H1 (cell line): Measurements from ENCODE around the gene ARPP21. TPM values are rescaled to one million over a fixed set of nuclear protein-coding genes. Genes with fewer than 3 reads are reported as not detected.

Source experiments
- CBX5 ChIP-seq: fragments of 300-800, 300-1000 bp; sonication (generic); IDR thresholded peaks from 2 replicates; pipeline ENCODE4 v1.7.1; 2016; ENCODE audit warnings: antibody characterized with exemption, low read length, low read depth
- CEBPB ChIP-seq: IDR thresholded peaks from 2 replicates; pipeline ENCODE4 v1.6.1; 2012; ENCODE audit warnings: low read depth, low read length
- EP300 ChIP-seq, 2 experiments: IDR thresholded peaks; 1 replicate in 1 of 2; 2 replicates in 1 of 2; pipeline ENCODE4 v1.6.1; 2011 to 2012; ENCODE audit warnings: low read depth in 2 of 2, low read length in 2 of 2, mild to moderate bottlenecking in 2 of 2, borderline replicate concordance in 1 of 2, inconsistent platforms in 1 of 2, moderate library complexity in 1 of 2
- GABPA ChIP-seq: IDR thresholded peaks from 2 replicates; pipeline ENCODE4 v1.6.1; 2011; ENCODE audit warnings: mild to moderate bottlenecking, low read length, moderate library complexity, borderline replicate concordance; ENCODE audit not compliant: insufficient read depth
- HDAC2 ChIP-seq, 2 experiments: fragments of 300-600 bp in 1 of 2; sonication (generic) in 1 of 2; IDR thresholded peaks; 2 replicates each; pipeline ENCODE4 v1.6.1; 2011 to 2012; ENCODE audit warnings: low read depth in 2 of 2, low read length in 2 of 2, mild to moderate bottlenecking in 2 of 2, moderate library complexity in 2 of 2, borderline replicate concordance in 1 of 2, inconsistent platforms in 1 of 2
- JUN ChIP-seq: IDR thresholded peaks from 2 replicates; pipeline ENCODE4 v1.6.1; 2011; ENCODE audit warnings: low read depth, mild to moderate bottlenecking, improper control_type of control experiment, low read length
- KDM4A ChIP-seq: IDR thresholded peaks from one replicate; pipeline ENCODE4 v1.7.1; 2012; ENCODE audit warnings: low read depth, mild to moderate bottlenecking, moderate library complexity, low read length, inconsistent platforms; ENCODE audit not compliant: severe bottlenecking
- NRF1 ChIP-seq: IDR thresholded peaks from 2 replicates; pipeline ENCODE4 v1.6.1; 2011; ENCODE audit warnings: mild to moderate bottlenecking, low read depth, low read length, improper control_type of control experiment
- SIN3A ChIP-seq, 2 experiments: IDR thresholded peaks in 1 of 2; conservative IDR thresholded peaks in 1 of 2; 2 replicates each; pipeline ENCODE4 v1.6.1; 2011 to 2012; ENCODE audit warnings: low read length in 2 of 2, improper control_type of control experiment in 1 of 2, low read depth in 1 of 2, mild to moderate bottlenecking in 1 of 2
- SIX5 ChIP-seq: IDR thresholded peaks from 2 replicates; pipeline ENCODE4 v1.6.1; 2011; ENCODE audit warnings: mild to moderate bottlenecking, low read depth, low read length
- polyA plus RNA-seq, 7 experiments: library from polyadenylated mRNA; depleted of rRNA in 3 of 7; stranded (reverse) in 5 of 7; unstranded in 2 of 7; fragments of >200 nt in 5 of 7; fragments of 200-250 nt in 2 of 7; gene quantifications; 1 replicate in 5 of 7; 2 replicates in 1 of 7; 4 replicates in 1 of 7; pipeline versions ENCODE4 v1.2.1 to v1.2.3, GENCODE V29; 2011 to 2013; ENCODE audit warnings: missing spikeins in 2 of 7, mixed read lengths in 2 of 7
- total RNA-seq: library from RNA; stranded (reverse); fragmentation: NEBNext Ultra II Directional; extraction: Animal tissue kit (Norgen Biotek cat#: 25700); gene quantifications from 2 replicates; pipeline ENCODE4 v1.2.1, GENCODE V29; 2021
- TF ChIP-seq, protein P1 (sequence below): fragments of 300-600 bp; sonication (generic); IDR thresholded peaks from 2 replicates; pipeline ENCODE4 v1.7.1; 2012; ENCODE audit warnings: low read length, moderate library complexity, mild to moderate bottlenecking, inconsistent platforms; ENCODE audit not compliant: insufficient replicate concordance

ARPP21 gene
- total and polyA plus RNA-seq, 2 of the 8 experiments (the other 6 are each of a cell fraction or from before 2014, with no cell fraction given), result not detected

DNA sequence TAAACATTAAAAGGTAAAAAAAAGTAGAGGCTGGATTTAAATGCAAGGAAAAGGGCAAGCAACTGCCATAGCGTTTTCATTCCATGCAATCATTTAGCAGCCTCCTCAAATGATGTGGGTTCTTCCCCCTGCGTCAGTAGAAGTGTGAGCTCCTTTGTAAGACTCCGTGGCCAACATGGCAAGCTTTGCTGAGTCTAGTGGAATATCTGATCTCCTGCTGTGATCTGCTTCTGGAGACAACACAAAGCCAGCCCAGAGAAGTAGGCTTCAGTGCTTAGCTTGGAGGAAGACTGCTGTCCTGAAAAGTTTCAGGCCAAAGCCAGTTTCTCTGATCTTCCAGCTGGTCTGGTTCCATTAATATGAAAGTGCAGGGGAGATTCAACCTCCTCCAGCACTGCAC, 70.4 kb downstream of the ARPP21 start (continued):
- TF ChIP-seq, protein P1, sequence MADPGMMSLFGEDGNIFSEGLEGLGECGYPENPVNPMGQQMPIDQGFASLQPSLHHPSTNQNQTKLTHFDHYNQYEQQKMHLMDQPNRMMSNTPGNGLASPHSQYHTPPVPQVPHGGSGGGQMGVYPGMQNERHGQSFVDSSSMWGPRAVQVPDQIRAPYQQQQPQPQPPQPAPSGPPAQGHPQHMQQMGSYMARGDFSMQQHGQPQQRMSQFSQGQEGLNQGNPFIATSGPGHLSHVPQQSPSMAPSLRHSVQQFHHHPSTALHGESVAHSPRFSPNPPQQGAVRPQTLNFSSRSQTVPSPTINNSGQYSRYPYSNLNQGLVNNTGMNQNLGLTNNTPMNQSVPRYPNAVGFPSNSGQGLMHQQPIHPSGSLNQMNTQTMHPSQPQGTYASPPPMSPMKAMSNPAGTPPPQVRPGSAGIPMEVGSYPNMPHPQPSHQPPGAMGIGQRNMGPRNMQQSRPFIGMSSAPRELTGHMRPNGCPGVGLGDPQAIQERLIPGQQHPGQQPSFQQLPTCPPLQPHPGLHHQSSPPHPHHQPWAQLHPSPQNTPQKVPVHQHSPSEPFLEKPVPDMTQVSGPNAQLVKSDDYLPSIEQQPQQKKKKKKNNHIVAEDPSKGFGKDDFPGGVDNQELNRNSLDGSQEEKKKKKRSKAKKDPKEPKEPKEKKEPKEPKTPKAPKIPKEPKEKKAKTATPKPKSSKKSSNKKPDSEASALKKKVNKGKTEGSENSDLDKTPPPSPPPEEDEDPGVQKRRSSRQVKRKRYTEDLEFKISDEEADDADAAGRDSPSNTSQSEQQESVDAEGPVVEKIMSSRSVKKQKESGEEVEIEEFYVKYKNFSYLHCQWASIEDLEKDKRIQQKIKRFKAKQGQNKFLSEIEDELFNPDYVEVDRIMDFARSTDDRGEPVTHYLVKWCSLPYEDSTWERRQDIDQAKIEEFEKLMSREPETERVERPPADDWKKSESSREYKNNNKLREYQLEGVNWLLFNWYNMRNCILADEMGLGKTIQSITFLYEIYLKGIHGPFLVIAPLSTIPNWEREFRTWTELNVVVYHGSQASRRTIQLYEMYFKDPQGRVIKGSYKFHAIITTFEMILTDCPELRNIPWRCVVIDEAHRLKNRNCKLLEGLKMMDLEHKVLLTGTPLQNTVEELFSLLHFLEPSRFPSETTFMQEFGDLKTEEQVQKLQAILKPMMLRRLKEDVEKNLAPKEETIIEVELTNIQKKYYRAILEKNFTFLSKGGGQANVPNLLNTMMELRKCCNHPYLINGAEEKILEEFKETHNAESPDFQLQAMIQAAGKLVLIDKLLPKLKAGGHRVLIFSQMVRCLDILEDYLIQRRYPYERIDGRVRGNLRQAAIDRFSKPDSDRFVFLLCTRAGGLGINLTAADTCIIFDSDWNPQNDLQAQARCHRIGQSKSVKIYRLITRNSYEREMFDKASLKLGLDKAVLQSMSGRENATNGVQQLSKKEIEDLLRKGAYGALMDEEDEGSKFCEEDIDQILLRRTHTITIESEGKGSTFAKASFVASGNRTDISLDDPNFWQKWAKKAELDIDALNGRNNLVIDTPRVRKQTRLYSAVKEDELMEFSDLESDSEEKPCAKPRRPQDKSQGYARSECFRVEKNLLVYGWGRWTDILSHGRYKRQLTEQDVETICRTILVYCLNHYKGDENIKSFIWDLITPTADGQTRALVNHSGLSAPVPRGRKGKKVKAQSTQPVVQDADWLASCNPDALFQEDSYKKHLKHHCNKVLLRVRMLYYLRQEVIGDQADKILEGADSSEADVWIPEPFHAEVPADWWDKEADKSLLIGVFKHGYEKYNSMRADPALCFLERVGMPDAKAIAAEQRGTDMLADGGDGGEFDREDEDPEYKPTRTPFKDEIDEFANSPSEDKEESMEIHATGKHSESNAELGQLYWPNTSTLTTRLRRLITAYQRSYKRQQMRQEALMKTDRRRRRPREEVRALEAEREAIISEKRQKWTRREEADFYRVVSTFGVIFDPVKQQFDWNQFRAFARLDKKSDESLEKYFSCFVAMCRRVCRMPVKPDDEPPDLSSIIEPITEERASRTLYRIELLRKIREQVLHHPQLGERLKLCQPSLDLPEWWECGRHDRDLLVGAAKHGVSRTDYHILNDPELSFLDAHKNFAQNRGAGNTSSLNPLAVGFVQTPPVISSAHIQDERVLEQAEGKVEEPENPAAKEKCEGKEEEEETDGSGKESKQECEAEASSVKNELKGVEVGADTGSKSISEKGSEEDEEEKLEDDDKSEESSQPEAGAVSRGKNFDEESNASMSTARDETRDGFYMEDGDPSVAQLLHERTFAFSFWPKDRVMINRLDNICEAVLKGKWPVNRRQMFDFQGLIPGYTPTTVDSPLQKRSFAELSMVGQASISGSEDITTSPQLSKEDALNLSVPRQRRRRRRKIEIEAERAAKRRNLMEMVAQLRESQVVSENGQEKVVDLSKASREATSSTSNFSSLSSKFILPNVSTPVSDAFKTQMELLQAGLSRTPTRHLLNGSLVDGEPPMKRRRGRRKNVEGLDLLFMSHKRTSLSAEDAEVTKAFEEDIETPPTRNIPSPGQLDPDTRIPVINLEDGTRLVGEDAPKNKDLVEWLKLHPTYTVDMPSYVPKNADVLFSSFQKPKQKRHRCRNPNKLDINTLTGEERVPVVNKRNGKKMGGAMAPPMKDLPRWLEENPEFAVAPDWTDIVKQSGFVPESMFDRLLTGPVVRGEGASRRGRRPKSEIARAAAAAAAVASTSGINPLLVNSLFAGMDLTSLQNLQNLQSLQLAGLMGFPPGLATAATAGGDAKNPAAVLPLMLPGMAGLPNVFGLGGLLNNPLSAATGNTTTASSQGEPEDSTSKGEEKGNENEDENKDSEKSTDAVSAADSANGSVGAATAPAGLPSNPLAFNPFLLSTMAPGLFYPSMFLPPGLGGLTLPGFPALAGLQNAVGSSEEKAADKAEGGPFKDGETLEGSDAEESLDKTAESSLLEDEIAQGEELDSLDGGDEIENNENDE, result no peak
- TF ChIP-seq NRF1, result no peak
- TF ChIP-seq KDM4A, result no peak
- no peak for TF ChIP-seq CEBPB
- TF ChIP-seq SIN3A (conservative IDR thresholded peaks at IDR 0.05 in 1 of 2, IDR thresholded peaks at IDR 0.05 in 1 of 2; ENCODE audit: low read depth in 1 of 2, low read length in 2 of 2), result no peak
- no peak for TF ChIP-seq GABPA
- TF ChIP-seq SIX5, result no peak
- TF ChIP-seq CBX5, result no peak
- no peak for TF ChIP-seq EP300 (IDR thresholded peaks at IDR 0.05; ENCODE audit: borderline replicate concordance in 1 of 2, low read depth in 2 of 2, low read length in 2 of 2)
- TF ChIP-seq HDAC2 (IDR thresholded peaks at IDR 0.05; ENCODE audit: borderline replicate concordance in 1 of 2, low read depth in 2 of 2, low read length in 2 of 2), result no peak
- no peak for TF ChIP-seq JUN
